HG02678 (cell line): ENCODE measurements around the gene KCNQ5.
A peak's percentile ranks its signal among the peaks of the same experiment; 100 is the strongest.

Experiments
- ATAC-seq: cut with Tn5 transposase; IDR thresholded peaks from one replicate; pipeline ENCODE4 v1.9.1; 2021; ENCODE audit warnings: mild to moderate bottlenecking, moderate library complexity; ENCODE audit not compliant: unreplicated experiment

Gene KCNQ5

GRCh38 chr6:72675396-72675795, 53.5 kb downstream of the KCNQ5 start:
- ATAC-seq: no peak

- ATAC-seq: no peak
Measured at GRCh38 chr6:72676995-72677394, 55.1 kb downstream of the KCNQ5 start.

GRCh38 chr6:72677740-72678139, 55.9 kb downstream of the KCNQ5 start:
- no peak for ATAC-seq

- peak; percentile 90 for ATAC-seq
Measured at GRCh38 chr6:72683797-72684196, 61.9 kb downstream of the KCNQ5 start.

- peak; percentile 89 for ATAC-seq
Measured at GRCh38 chr6:72689107-72689954, 67.5 kb downstream of the KCNQ5 start.

- no peak for ATAC-seq
Measured at GRCh38 chr6:72691249-72691648, 69.4 kb downstream of the KCNQ5 start.

GRCh38 chr6:72696055-72696454, 74.2 kb downstream of the KCNQ5 start:
- ATAC-seq: no peak

GRCh38 chr6:72699159-72699558, 77.3 kb downstream of the KCNQ5 start:
- no peak for ATAC-seq

- no peak for ATAC-seq
Measured at GRCh38 chr6:72702421-72702820, 80.6 kb downstream of the KCNQ5 start.

GRCh38 chr6:72703093-72703492, 81.2 kb downstream of the KCNQ5 start:
- ATAC-seq: no peak

GRCh38 chr6:72704979-72705378, 83.1 kb downstream of the KCNQ5 start:
- ATAC-seq: no peak

- ATAC-seq: no peak
Measured at GRCh38 chr6:72709431-72709830, 87.6 kb downstream of the KCNQ5 start.

- no peak for ATAC-seq
Measured at GRCh38 chr6:72711731-72712130, 89.9 kb downstream of the KCNQ5 start.

- no peak for ATAC-seq
Measured at GRCh38 chr6:72712910-72713309, 91.0 kb downstream of the KCNQ5 start.

GRCh38 chr6:72715119-72715518, 93.3 kb downstream of the KCNQ5 start:
- no peak for ATAC-seq

GRCh38 chr6:72716916-72717315, 95.1 kb downstream of the KCNQ5 start:
- ATAC-seq: no peak

- no peak for ATAC-seq
Measured at GRCh38 chr6:72720464-72720863, 98.6 kb downstream of the KCNQ5 start.

- no peak for ATAC-seq
Measured at GRCh38 chr6:72721346-72721745, 99.5 kb downstream of the KCNQ5 start.

GRCh38 chr6:72724545-72724944, 102.7 kb downstream of the KCNQ5 start:
- peak; percentile 97 for ATAC-seq

GRCh38 chr6:72728706-72729343, 107.0 kb downstream of the KCNQ5 start:
- no peak for ATAC-seq

- ATAC-seq: no peak
Measured at GRCh38 chr6:72733045-72733444, 111.2 kb downstream of the KCNQ5 start.

- no peak for ATAC-seq
Measured at GRCh38 chr6:72738091-72738490, 116.2 kb downstream of the KCNQ5 start.
